Vagina (tissue), 2 donors: ENCODE data around the gene PCP4. TPM values are rescaled to one million over a fixed set of nuclear protein-coding genes. Genes with fewer than 3 reads are reported as not detected.

Source experiments
- DNase-seq, 2 donors: peaks; one replicate each; pipeline ENCODE4 v3.0.0-alpha.2; 2017; ENCODE audit errors: extremely low spot score in 2 of 2
- H3K27ac ChIP-seq: fragments of 200-600 bp; sonication (generic); one replicate; pipeline ENCODE4 v1.5.1; 2019
- H3K27me3 ChIP-seq: fragments of 200-600 bp; sonication (generic); one replicate; pipeline ENCODE4 v1.5.1; 2019
- H3K36me3 ChIP-seq, 2 donors: fragments of 200-600 bp; sonication (generic); one replicate each; pipeline ENCODE4 v1.5.1; 2017 to 2019
- H3K4me1 ChIP-seq: fragments of 200-600 bp; sonication (generic); one replicate; pipeline ENCODE4 v1.5.1; 2019
- H3K4me3 ChIP-seq, 2 donors: fragments of 200-600 bp; sonication (generic); 1 replicate in 1 of 2; 2 replicates in 1 of 2; pipeline ENCODE4 v1.5.1; 2016 to 2019
- H3K9me3 ChIP-seq: fragments of 200-600 bp; sonication (generic); one replicate; pipeline ENCODE4 v1.5.1; 2019
- CTCF ChIP-seq, 3 experiments: fragments of 450-650 bp in 2 of 3; fragments of 200-600 bp in 1 of 3; sonication (generic) in 1 of 3; IDR thresholded peaks; one replicate each; pipeline ENCODE4 v1.5.1; 2017 to 2019; ENCODE audit warnings: antibody characterized with exemption in 3 of 3, mild to moderate bottlenecking in 2 of 3, moderate library complexity in 2 of 3
- POLR2A ChIP-seq, 2 donors: fragments of 450-650 bp; IDR thresholded peaks; one replicate each; pipeline ENCODE4 v1.6.1; 2017; ENCODE audit warnings: antibody characterized with exemption in 2 of 2, mild to moderate bottlenecking in 2 of 2, moderate library complexity in 2 of 2
- POLR2AphosphoS5 ChIP-seq, 2 donors: sonication (generic); formaldehyde crosslinking; IDR thresholded peaks; one replicate each; pipeline ENCODE4 v1.9.0; 2017; ENCODE audit warnings: antibody characterized with exemption in 2 of 2, mild to moderate bottlenecking in 2 of 2, low read depth in 1 of 2; ENCODE audit not compliant: insufficient read depth in 1 of 2
- intact Hi-C: fragments of 100-400 bp; cut with DNase I; formaldehyde crosslinking; loops from one replicate; pipeline ENCODE4 v1.15.1; 2023
- total RNA-seq: library from RNA; depleted of rRNA; stranded (reverse); fragments of >200 nt; gene quantifications from one replicate; pipeline ENCODE4 v1.2.3, GENCODE V29; 2016

Gene PCP4
- total RNA-seq, 1 donor from 2014 or later: 174 TPM

GRCh38 chr21:39969691-39970364 lies 102.6 kb downstream of the PCP4 start:
- Histone ChIP-seq H3K36me3 (no peaks in the 10 kb centered on the region), H3K4me3 (no peak overlapping the region), H3K4me1 (no peaks in the 10 kb centered on the region), H3K9me3 (no peaks in the 10 kb centered on the region), H3K27me3 (no peaks in the 10 kb centered on the region), H3K27ac (no peak overlapping the region)
- intact Hi-C loops: no loop called here
- TF ChIP-seq POLR2A (IDR thresholded peaks at IDR 0.05) (no peak), CTCF (IDR thresholded peaks at IDR 0.05) (no peak), POLR2AphosphoS5 (IDR thresholded peaks at IDR 0.05; ENCODE audit: insufficient read depth in 1 of 2, low read depth in 1 of 2) (no peak)
- no peak for DNase-seq

GRCh38 chr21:39971956-39972355 lies 104.7 kb downstream of the PCP4 start:
- no peaks in the 10 kb centered on the region for H3K4me1 ChIP-seq
- H3K4me3 ChIP-seq: no peak overlapping the region
- H3K9me3 ChIP-seq: no peaks in the 10 kb centered on the region
- H3K27ac ChIP-seq: no peak overlapping the region
- TF ChIP-seq POLR2A (IDR thresholded peaks at IDR 0.05): no peak
- no peak for TF ChIP-seq POLR2AphosphoS5 (IDR thresholded peaks at IDR 0.05; ENCODE audit: insufficient read depth in 1 of 2, low read depth in 1 of 2)
- TF ChIP-seq CTCF (IDR thresholded peaks at IDR 0.05): no peak
- no peaks in the 10 kb centered on the region for H3K36me3 ChIP-seq
- no peaks in the 10 kb centered on the region for H3K27me3 ChIP-seq
- intact Hi-C loops: no loop called here
- DNase-seq: no peak

GRCh38 chr21:39972471-39972870 lies 105.2 kb downstream of the PCP4 start:
- H3K27ac ChIP-seq: no peak overlapping the region
- no peak for DNase-seq
- H3K9me3 ChIP-seq: no peaks in the 10 kb centered on the region
- intact Hi-C loops: no loop called here
- H3K4me1 ChIP-seq: no peaks in the 10 kb centered on the region
- H3K27me3 ChIP-seq: no peaks in the 10 kb centered on the region
- H3K36me3 ChIP-seq: no peaks in the 10 kb centered on the region
- no peak for TF ChIP-seq CTCF (IDR thresholded peaks at IDR 0.05)
- TF ChIP-seq POLR2AphosphoS5 (IDR thresholded peaks at IDR 0.05; ENCODE audit: insufficient read depth in 1 of 2, low read depth in 1 of 2): no peak
- TF ChIP-seq POLR2A (IDR thresholded peaks at IDR 0.05): no peak
- no peak overlapping the region for H3K4me3 ChIP-seq

- no peak overlapping the region for H3K4me3 ChIP-seq
- no peak for DNase-seq
- H3K36me3 ChIP-seq: no peaks in the 10 kb centered on the region
- no peaks in the 10 kb centered on the region for H3K27me3 ChIP-seq
- no peaks in the 10 kb centered on the region for H3K4me1 ChIP-seq
- intact Hi-C loops: no loop called here
- TF ChIP-seq CTCF (IDR thresholded peaks at IDR 0.05): no peak
- TF ChIP-seq POLR2A (IDR thresholded peaks at IDR 0.05): no peak
- TF ChIP-seq POLR2AphosphoS5 (IDR thresholded peaks at IDR 0.05; ENCODE audit: insufficient read depth in 1 of 2, low read depth in 1 of 2): no peak
- H3K27ac ChIP-seq: no peak overlapping the region
- no peaks in the 10 kb centered on the region for H3K9me3 ChIP-seq
These were observed 105.9 kb downstream of the PCP4 start for GRCh38 chr21:39972976-39973770.

- TF ChIP-seq POLR2A (IDR thresholded peaks at IDR 0.05) (no peak), POLR2AphosphoS5 (IDR thresholded peaks at IDR 0.05; ENCODE audit: insufficient read depth in 1 of 2, low read depth in 1 of 2) (no peak), CTCF (IDR thresholded peaks at IDR 0.05) (no peak)
- DNase-seq: no peak
- H3K36me3 ChIP-seq: no peaks in the 10 kb centered on the region
- no peak overlapping the region for H3K4me3 ChIP-seq
- H3K4me1 ChIP-seq: no peaks in the 10 kb centered on the region
- intact Hi-C loops: no loop called here
- no peak overlapping the region for H3K27ac ChIP-seq
- H3K27me3 ChIP-seq: no peaks in the 10 kb centered on the region
- no peaks in the 10 kb centered on the region for H3K9me3 ChIP-seq
These were observed 109.6 kb downstream of the PCP4 start for GRCh38 chr21:39976800-39977199.
